Testis (tissue), 3 donors: ENCODE data around the gene GPR157. TPM values are rescaled to one million over a fixed set of nuclear protein-coding genes. Genes with fewer than 3 reads are reported as not detected.

Source experiments
- DNase-seq: peaks from one replicate; pipeline ENCODE4 v3.0.0-alpha.2; 2019
- H3K27ac ChIP-seq, 2 donors: fragments of 200-600 bp; sonication (generic); one replicate each; pipeline ENCODE4 v1.5.1; 2019
- H3K27me3 ChIP-seq: fragments of 200-600 bp; sonication (generic); one replicate; pipeline ENCODE4 v1.5.1; 2019
- H3K36me3 ChIP-seq: fragments of 200-600 bp; sonication (generic); one replicate; pipeline ENCODE4 v1.5.1; 2017; ENCODE audit warnings: low read depth; ENCODE audit errors: missing control alignments
- H3K4me1 ChIP-seq: fragments of 200-600 bp; sonication (generic); one replicate; pipeline ENCODE4 v1.5.1; 2019
- H3K4me3 ChIP-seq, 2 donors: fragments of 200-600 bp; sonication (generic); one replicate each; pipeline ENCODE4 v1.5.1; 2017 to 2019
- H3K9me3 ChIP-seq: fragments of 200-600 bp; sonication (generic); one replicate; pipeline ENCODE4 v1.5.1; 2017
- CTCF ChIP-seq, 3 experiments: fragments of 450-650 bp in 2 of 3; fragments of 200-600 bp in 1 of 3; sonication (generic) in 1 of 3; IDR thresholded peaks; one replicate each; pipeline ENCODE4 v1.5.1; 2016 to 2019; ENCODE audit warnings: antibody characterized with exemption in 3 of 3, mild to moderate bottlenecking in 2 of 3, moderate library complexity in 1 of 3
- POLR2A ChIP-seq: fragments of 450-650 bp; IDR thresholded peaks from one replicate; pipeline ENCODE4 v1.6.1; 2017; ENCODE audit warnings: antibody characterized with exemption, mild to moderate bottlenecking, moderate library complexity
- WGBS, 2 donors: methylation state at CpG; one replicate each; pipeline ENCODE4 v1.1.5; 2018; 5-methylcytosine and 5-hydroxymethylcytosine counted together
- intact Hi-C: fragments of 100-400 bp; cut with DNase I; formaldehyde crosslinking; loops from one replicate; pipeline ENCODE4 v1.15.1; 2023; ENCODE audit warnings: low total_unique reads
- polyA plus RNA-seq: library from polyadenylated mRNA; stranded (reverse); fragments of 350-450 nt; fragmentation: Illumina TruSeq; extraction: RNeasy Lipid Tissue Mini Kit (QIAGEN cat#74804); gene quantifications from one replicate; pipeline ENCODE4 v1.2.3, GENCODE V29; 2014; ENCODE audit warnings: low read depth, low replicate concordance; ENCODE audit not compliant: insufficient read depth
- total RNA-seq, 2 donors: library from RNA; depleted of rRNA; stranded (reverse); fragments of >200 nt; gene quantifications; one replicate each; pipeline ENCODE4 v1.2.3, GENCODE V29; 2016

GPR157 gene
- total and polyA plus RNA-seq, 3 donors from 2014 or later: 4.1 to 11.7 (median 8.8) TPM

DNA sequence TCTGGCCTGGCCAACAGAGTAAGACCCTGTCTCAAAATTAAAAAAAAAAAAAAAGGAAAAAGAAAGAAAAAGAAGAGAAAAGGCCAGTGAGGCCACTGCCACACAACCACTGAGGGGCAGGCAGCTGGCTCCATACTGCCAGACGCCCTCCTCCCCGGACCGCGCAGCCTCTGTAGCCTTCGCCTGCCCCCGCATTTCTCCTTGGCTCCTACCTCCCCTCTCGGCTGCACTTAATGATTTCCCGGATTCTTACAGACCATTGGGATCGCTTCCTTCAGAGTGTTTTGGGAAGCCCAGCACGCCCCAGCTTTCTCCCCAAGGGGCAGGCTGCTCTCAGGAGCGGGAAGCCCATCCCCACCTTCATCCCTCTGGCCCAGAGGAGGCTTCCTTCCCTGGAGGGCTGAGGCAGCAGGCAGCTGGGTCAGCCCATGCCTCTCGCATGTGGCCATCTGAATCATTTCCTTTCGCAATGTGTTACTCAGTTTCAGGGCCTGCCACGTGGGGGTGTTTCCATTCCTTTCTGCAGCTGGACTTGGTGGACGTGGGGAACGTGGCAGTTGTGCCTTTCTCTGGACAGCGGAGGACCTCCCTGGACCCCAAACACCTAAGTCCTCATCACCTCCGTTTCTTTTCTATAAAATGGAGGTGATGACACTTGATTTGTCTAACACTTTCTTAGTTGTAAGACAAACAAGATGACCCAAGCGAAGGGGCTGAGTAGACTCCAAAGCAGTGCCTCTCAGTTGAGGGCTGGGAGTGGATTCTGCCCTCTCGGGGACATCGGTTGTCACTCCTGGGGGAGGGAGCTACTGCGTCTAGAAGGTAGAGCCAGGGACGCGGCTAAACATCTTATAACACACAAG is 61.7 kb downstream of the GPR157 start:
- H3K27ac ChIP-seq: peak overlapping the region; percentile 76 to 78
- TF ChIP-seq POLR2A: no peak
- TF ChIP-seq CTCF (IDR thresholded peaks at IDR 0.05): no peak
- H3K4me3 ChIP-seq: no peak overlapping the region
- no peaks in the 10 kb centered on the region for H3K9me3 ChIP-seq
- no peaks in the 10 kb centered on the region for H3K27me3 ChIP-seq
- intact Hi-C loops: no loop called here
- no peaks in the 10 kb centered on the region for H3K36me3 ChIP-seq
- DNase-seq: peak; percentile 87
- H3K4me1 ChIP-seq: peaks cover 54% of the 10 kb centered on the region
- 52 to 63% methylated on average over 19 to 24 of the region's 24 CpGs for WGBS, 2 donors

DNA sequence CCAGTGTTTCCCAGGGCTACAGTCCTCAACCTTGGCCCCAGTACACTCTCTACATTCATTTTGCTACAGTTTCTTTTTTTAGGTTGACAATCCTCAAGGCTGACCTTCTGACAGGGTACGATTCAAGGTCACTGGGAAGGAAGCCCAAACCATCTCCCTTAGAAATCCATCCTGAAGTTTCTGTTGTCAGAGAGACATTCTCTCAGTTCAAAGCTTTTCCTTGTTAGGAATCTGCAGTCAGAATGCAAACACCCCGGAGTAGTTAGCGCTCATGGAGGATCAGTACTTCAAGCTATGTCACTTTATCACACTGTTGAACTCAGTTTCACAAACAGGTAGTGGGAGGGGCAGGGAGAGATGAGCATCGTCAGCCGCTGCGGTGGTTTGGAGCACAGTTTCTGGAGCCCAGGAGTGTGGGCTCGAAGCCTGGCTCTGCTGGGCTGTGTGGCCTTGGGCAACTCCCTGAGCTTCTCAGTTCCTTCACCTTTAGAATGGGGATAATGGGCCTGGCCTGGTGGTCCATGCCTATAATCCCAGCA is 63.6 kb downstream of the GPR157 start:
- no peaks in the 10 kb centered on the region for H3K9me3 ChIP-seq
- no peaks in the 10 kb centered on the region for H3K27me3 ChIP-seq
- intact Hi-C loops: no loop called here
- 23 to 34% methylated on average over 3 to 7 of the region's 7 CpGs for WGBS, 2 donors
- no peak overlapping the region for H3K4me3 ChIP-seq
- no peaks in the 10 kb centered on the region for H3K36me3 ChIP-seq
- peaks cover 57% of the 10 kb centered on the region for H3K4me1 ChIP-seq
- no peak for TF ChIP-seq POLR2A
- TF ChIP-seq CTCF (IDR thresholded peaks at IDR 0.05): no peak
- peak overlapping the region; percentile 76 to 78 for H3K27ac ChIP-seq
- peak; percentile 83 for DNase-seq

GRCh38 chr1:9062846-9063245 is 66.1 kb downstream of the GPR157 start:
- Histone ChIP-seq H3K4me1 (peaks cover 49% of the 10 kb centered on the region), H3K4me3 (no peak overlapping the region), H3K27ac (no peak overlapping the region), H3K27me3 (no peaks in the 10 kb centered on the region), H3K36me3 (no peaks in the 10 kb centered on the region), H3K9me3 (no peaks in the 10 kb centered on the region)
- no peak for DNase-seq
- WGBS, 2 donors: 62 to 67% methylated on average over 5 of the region's 5 CpGs
- intact Hi-C loops: no loop called here
- no peak for TF ChIP-seq CTCF (IDR thresholded peaks at IDR 0.05)
- no peak for TF ChIP-seq POLR2A

DNA sequence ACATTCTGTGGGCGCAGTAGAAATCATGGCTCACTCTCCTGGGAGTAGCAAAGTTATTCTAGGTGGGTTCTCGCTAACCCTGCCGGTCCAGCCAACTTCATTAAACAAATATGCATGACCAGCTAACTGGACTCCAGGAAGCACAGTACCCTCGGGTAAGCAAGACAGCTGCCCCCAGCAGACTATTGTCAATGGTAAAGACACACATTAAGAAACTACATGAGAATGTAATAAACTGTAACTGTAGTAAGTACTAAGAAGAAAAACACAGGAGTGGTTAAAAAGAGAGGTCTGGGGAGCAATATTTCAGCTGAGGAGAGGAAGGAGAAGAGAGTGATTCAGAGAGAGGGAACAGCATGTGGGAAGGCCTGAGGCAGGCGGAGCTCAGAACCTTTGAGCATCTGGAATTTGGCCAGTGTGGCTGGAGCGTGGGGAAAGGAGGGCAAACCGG is 66.9 kb downstream of the GPR157 start:
- intact Hi-C loops: no loop called here
- Histone ChIP-seq H3K4me1 (peaks cover 43% of the 10 kb centered on the region), H3K27me3 (no peaks in the 10 kb centered on the region), H3K9me3 (no peaks in the 10 kb centered on the region), H3K4me3 (no peak overlapping the region), H3K36me3 (no peaks in the 10 kb centered on the region), H3K27ac (no peak overlapping the region)
- DNase-seq: no peak
- TF ChIP-seq POLR2A (no peak), CTCF (IDR thresholded peaks at IDR 0.05) (no peak)
- WGBS, 2 donors: 58 to 64% methylated on average over 7 of the region's 7 CpGs
